Endothelial cell (in vitro differentiated cells): Measurements from ENCODE around the gene RANBP3. TPM values are rescaled to one million over a fixed set of nuclear protein-coding genes. Genes with fewer than 3 reads are reported as not detected.
"Not testable (repeated sequence)": the region's sequence is repeated elsewhere in the genome, so short reads cannot be mapped to it uniquely, and the experiment has no call there.

ENCODE experiments used
- DNase-seq: peaks from one replicate; pipeline ENCODE4 v3.0.0; 2021; ENCODE audit warnings: low spot score
- H3K27ac Mint-ChIP-seq: one replicate; pipeline ENCODE4 v1.8.0; 2021; ENCODE audit warnings: mixed read lengths, inconsistent platforms; ENCODE audit not compliant: unreplicated experiment
- H3K27me3 Mint-ChIP-seq: one replicate; pipeline ENCODE4 v1.8.0; 2021; ENCODE audit warnings: mild to moderate bottlenecking, moderate library complexity, mixed read lengths, inconsistent platforms; ENCODE audit not compliant: unreplicated experiment
- H3K36me3 Mint-ChIP-seq: one replicate; pipeline ENCODE4 v1.8.0; 2021; ENCODE audit warnings: mild to moderate bottlenecking, low read depth, mixed read lengths, inconsistent platforms; ENCODE audit not compliant: unreplicated experiment
- H3K4me1 Mint-ChIP-seq: one replicate; pipeline ENCODE4 v1.8.0; 2021; ENCODE audit warnings: mild to moderate bottlenecking, mixed read lengths, inconsistent platforms; ENCODE audit not compliant: unreplicated experiment
- H3K4me3 Mint-ChIP-seq: one replicate; pipeline ENCODE4 v1.8.0; 2021; ENCODE audit warnings: mild to moderate bottlenecking, mixed read lengths, inconsistent platforms; ENCODE audit not compliant: unreplicated experiment
- H3K9me3 Mint-ChIP-seq: one replicate; pipeline ENCODE4 v1.8.0; 2021; ENCODE audit warnings: mixed read lengths, inconsistent platforms; ENCODE audit not compliant: unreplicated experiment
- CTCF ChIP-seq: fragments of 200-600 bp; sonication (generic); IDR thresholded peaks from one replicate; pipeline ENCODE4 v1.5.0; 2021; ENCODE audit warnings: antibody characterized with exemption; ENCODE audit not compliant: unreplicated experiment
- total RNA-seq: library from RNA; stranded (reverse); fragmentation: NEBNext Ultra II Directional; extraction: Animal tissue kit (Norgen Biotek cat#: 25700); gene quantifications from one replicate; pipeline ENCODE4 v1.2.1, GENCODE V29; 2021; ENCODE audit not compliant: unreplicated experiment

Gene RANBP3
- total RNA-seq, 1 donor from 2014 or later = 69.5 TPM

GRCh38 chr19:5877427-5877826 is 100.5 kb downstream of the RANBP3 start:
- no peak for TF ChIP-seq CTCF
- H3K9me3 Mint-ChIP-seq = no peaks in the 10 kb centered on the region
- H3K36me3 Mint-ChIP-seq = no peaks in the 10 kb centered on the region
- H3K4me3 Mint-ChIP-seq = no peak overlapping the region
- no peak for DNase-seq
- no peaks in the 10 kb centered on the region for H3K27me3 Mint-ChIP-seq
- H3K4me1 Mint-ChIP-seq = no peaks in the 10 kb centered on the region
- no peak overlapping the region for H3K27ac Mint-ChIP-seq

- H3K36me3 Mint-ChIP-seq, H3K4me3 Mint-ChIP-seq, DNase-seq, H3K4me1 Mint-ChIP-seq, H3K9me3 Mint-ChIP-seq, H3K27me3 Mint-ChIP-seq, H3K27ac Mint-ChIP-seq: not testable (repeated sequence)
Observed at GRCh38 chr19:5874496-5874895, 103.4 kb downstream of the RANBP3 start.

GRCh38 chr19:5873617-5874199 is 104.2 kb downstream of the RANBP3 start:
- peaks cover 2% of the 10 kb centered on the region for H3K27me3 Mint-ChIP-seq
- H3K36me3 Mint-ChIP-seq = no peaks in the 10 kb centered on the region

GRCh38 chr19:5870986-5871394 is 107.0 kb downstream of the RANBP3 start:
- no peak for TF ChIP-seq CTCF
- H3K4me1 Mint-ChIP-seq = no peaks in the 10 kb centered on the region
- no peak overlapping the region for H3K4me3 Mint-ChIP-seq
- no peaks in the 10 kb centered on the region for H3K36me3 Mint-ChIP-seq
- no peak for DNase-seq
- no peak overlapping the region for H3K27ac Mint-ChIP-seq
- H3K27me3 Mint-ChIP-seq = peaks cover 5% of the 10 kb centered on the region
- H3K9me3 Mint-ChIP-seq = no peaks in the 10 kb centered on the region

More at GRCh38 chr19:5873617-5874199, 104.2 kb downstream of the RANBP3 start:
- no peak overlapping the region for H3K27ac Mint-ChIP-seq
- TF ChIP-seq CTCF = no peak
- H3K4me1 Mint-ChIP-seq = no peaks in the 10 kb centered on the region
- no peak overlapping the region for H3K4me3 Mint-ChIP-seq
- no peaks in the 10 kb centered on the region for H3K9me3 Mint-ChIP-seq
- no peak for DNase-seq

- Mint-ChIP-seq H3K4me3 (no peak overlapping the region), H3K27ac (no peak overlapping the region), H3K27me3 (peaks cover 17% of the 10 kb centered on the region), H3K9me3 (no peaks in the 10 kb centered on the region), H3K36me3 (no peaks in the 10 kb centered on the region), H3K4me1 (no peaks in the 10 kb centered on the region)
- no peak for TF ChIP-seq CTCF
- no peak for DNase-seq
Observed at GRCh38 chr19:5867201-5868136, 110.5 kb downstream of the RANBP3 start.

Other genes with a start within 250 kb of the RANBP3 start
- 2.2 TPM for gene PRR22, start 193.4 kb downstream of the RANBP3 start, total RNA-seq
- gene DUS3L, start 187.0 kb downstream of the RANBP3 start, total RNA-seq = 16.2 TPM
- 0.56 TPM for gene NRTN, start 173.1 kb downstream of the RANBP3 start, total RNA-seq
- 0.18 TPM for gene FUT6, start 138.4 kb downstream of the RANBP3 start, total RNA-seq
- 1.4 TPM for gene FUT3, start 126.7 kb downstream of the RANBP3 start, total RNA-seq
- gene FUT5, start 107.6 kb downstream of the RANBP3 start, total RNA-seq = not detected
- gene NDUFA11, start 74.3 kb downstream of the RANBP3 start, total RNA-seq = 211 TPM
- 8.9 TPM for gene VMAC, start 73.3 kb downstream of the RANBP3 start, total RNA-seq
- 9.3 TPM for gene CAPS, start 63.9 kb downstream of the RANBP3 start, total RNA-seq
- gene RFX2, start 132.4 kb upstream of the RANBP3 start, total RNA-seq = 1.2 TPM
- gene ACSBG2, start 157.5 kb upstream of the RANBP3 start, total RNA-seq = not detected